Measurements from ENCODE around the gene PPP1R12B. TPM values are rescaled to one million over a fixed set of nuclear protein-coding genes. Genes with fewer than 3 reads are reported as not detected.
"Not testable (repeated sequence)": the region's sequence is repeated elsewhere in the genome, so short reads cannot be mapped to it uniquely, and the experiment has no call there.

PPP1R12B gene
- polyA plus RNA-seq, 2 donors = 7.5 to 14.7 TPM

- not testable (repeated sequence) for H3K27ac ChIP-seq (ENCODE audit: low read depth in 2 of 2, low read length in 1 of 2); H3K4me3 ChIP-seq (ENCODE audit: low read depth in 1 of 2, low read length in 2 of 2); H3K36me3 ChIP-seq (ENCODE audit: control insufficient read depth in 2 of 2, insufficient read depth in 2 of 2, low read length in 1 of 2); H3K4me1 ChIP-seq (ENCODE audit: control insufficient read depth in 2 of 2, insufficient read depth in 2 of 2, low read length in 1 of 2); H3K27me3 ChIP-seq (ENCODE audit: control insufficient read depth in 1 of 2, insufficient read depth in 2 of 2, low read length in 2 of 2); H3K9me3 ChIP-seq (ENCODE audit: control insufficient read depth in 2 of 2, insufficient read depth in 1 of 2, low read depth in 1 of 2, low read length in 1 of 2)
Observed at GRCh38 chr1:202489101-202489500, 140.6 kb downstream of the PPP1R12B start.

- H3K27me3 ChIP-seq (ENCODE audit: control insufficient read depth in 1 of 2, insufficient read depth in 2 of 2, low read length in 2 of 2); H3K9me3 ChIP-seq (ENCODE audit: control insufficient read depth in 2 of 2, insufficient read depth in 1 of 2, low read depth in 1 of 2, low read length in 1 of 2); H3K4me1 ChIP-seq (ENCODE audit: control insufficient read depth in 2 of 2, insufficient read depth in 2 of 2, low read length in 1 of 2); H3K4me3 ChIP-seq (ENCODE audit: low read depth in 1 of 2, low read length in 2 of 2); H3K36me3 ChIP-seq (ENCODE audit: control insufficient read depth in 2 of 2, insufficient read depth in 2 of 2, low read length in 1 of 2); H3K27ac ChIP-seq (ENCODE audit: low read depth in 2 of 2, low read length in 1 of 2): not testable (repeated sequence)
- 89 to 92% methylated on average over 3 of the region's 3 CpGs for WGBS, 2 donors
Observed at GRCh38 chr1:202493112-202493511, 144.6 kb downstream of the PPP1R12B start.

GRCh38 chr1:202498542-202498941 is 150.0 kb downstream of the PPP1R12B start:
- H3K27ac ChIP-seq (ENCODE audit: low read depth in 2 of 2, low read length in 1 of 2) = no peak overlapping the region

GRCh38 chr1:202499997-202500396 is 151.5 kb downstream of the PPP1R12B start:
- H3K27me3 ChIP-seq (ENCODE audit: control insufficient read depth in 1 of 2, insufficient read depth in 2 of 2, low read length in 2 of 2); H3K9me3 ChIP-seq (ENCODE audit: control insufficient read depth in 2 of 2, insufficient read depth in 1 of 2, low read depth in 1 of 2, low read length in 1 of 2); H3K27ac ChIP-seq (ENCODE audit: low read depth in 2 of 2, low read length in 1 of 2); H3K4me1 ChIP-seq (ENCODE audit: control insufficient read depth in 2 of 2, insufficient read depth in 2 of 2, low read length in 1 of 2); H3K4me3 ChIP-seq (ENCODE audit: low read depth in 1 of 2, low read length in 2 of 2); H3K36me3 ChIP-seq (ENCODE audit: control insufficient read depth in 2 of 2, insufficient read depth in 2 of 2, low read length in 1 of 2): not testable (repeated sequence)
- 94 to 95% methylated on average over 3 of the region's 3 CpGs for WGBS, 2 donors

More at GRCh38 chr1:202498542-202498941, 150.0 kb downstream of the PPP1R12B start:
- H3K27me3 ChIP-seq (ENCODE audit: control insufficient read depth in 1 of 2, insufficient read depth in 2 of 2, low read length in 2 of 2) = no peaks in the 10 kb centered on the region
- H3K9me3 ChIP-seq (ENCODE audit: control insufficient read depth in 2 of 2, insufficient read depth in 1 of 2, low read depth in 1 of 2, low read length in 1 of 2) = no peaks in the 10 kb centered on the region
- no peaks in the 10 kb centered on the region for H3K4me1 ChIP-seq (ENCODE audit: control insufficient read depth in 2 of 2, insufficient read depth in 2 of 2, low read length in 1 of 2)
- 93 to 100% methylated on average over 1 of the region's 1 CpG for WGBS, 2 donors
- H3K36me3 ChIP-seq (ENCODE audit: control insufficient read depth in 2 of 2, insufficient read depth in 2 of 2, low read length in 1 of 2) = peaks cover 0 to 3% of the 10 kb centered on the region in 2 donors
- H3K4me3 ChIP-seq (ENCODE audit: low read depth in 1 of 2, low read length in 2 of 2) = no peak overlapping the region

GRCh38 chr1:202501281-202501680 is 152.8 kb downstream of the PPP1R12B start:
- Histone ChIP-seq H3K4me3 (ENCODE audit: low read depth in 1 of 2, low read length in 2 of 2) (no peak overlapping the region), H3K9me3 (ENCODE audit: control insufficient read depth in 2 of 2, insufficient read depth in 1 of 2, low read depth in 1 of 2, low read length in 1 of 2) (no peaks in the 10 kb centered on the region), H3K27me3 (ENCODE audit: control insufficient read depth in 1 of 2, insufficient read depth in 2 of 2, low read length in 2 of 2) (no peaks in the 10 kb centered on the region), H3K4me1 (ENCODE audit: control insufficient read depth in 2 of 2, insufficient read depth in 2 of 2, low read length in 1 of 2) (no peaks in the 10 kb centered on the region), H3K36me3 (ENCODE audit: control insufficient read depth in 2 of 2, insufficient read depth in 2 of 2, low read length in 1 of 2) (no peaks in the 10 kb centered on the region), H3K27ac (ENCODE audit: low read depth in 2 of 2, low read length in 1 of 2) (no peak overlapping the region)
- WGBS, 2 donors = 44 to 50% methylated on average over 2 of the region's 2 CpGs

- Histone ChIP-seq H3K4me1 (ENCODE audit: control insufficient read depth in 2 of 2, insufficient read depth in 2 of 2, low read length in 1 of 2) (no peaks in the 10 kb centered on the region), H3K27me3 (ENCODE audit: control insufficient read depth in 1 of 2, insufficient read depth in 2 of 2, low read length in 2 of 2) (no peaks in the 10 kb centered on the region), H3K4me3 (ENCODE audit: low read depth in 1 of 2, low read length in 2 of 2) (no peak overlapping the region), H3K36me3 (ENCODE audit: control insufficient read depth in 2 of 2, insufficient read depth in 2 of 2, low read length in 1 of 2) (no peaks in the 10 kb centered on the region), H3K9me3 (ENCODE audit: control insufficient read depth in 2 of 2, insufficient read depth in 1 of 2, low read depth in 1 of 2, low read length in 1 of 2) (no peaks in the 10 kb centered on the region), H3K27ac (ENCODE audit: low read depth in 2 of 2, low read length in 1 of 2) (no peak overlapping the region)
- 44 to 56% methylated on average over 4 of the region's 4 CpGs for WGBS, 2 donors
Observed at GRCh38 chr1:202505356-202505755, 156.9 kb downstream of the PPP1R12B start.

- not testable (repeated sequence) for H3K27me3 ChIP-seq (ENCODE audit: control insufficient read depth in 1 of 2, insufficient read depth in 2 of 2, low read length in 2 of 2); H3K4me3 ChIP-seq (ENCODE audit: low read depth in 1 of 2, low read length in 2 of 2); H3K36me3 ChIP-seq (ENCODE audit: control insufficient read depth in 2 of 2, insufficient read depth in 2 of 2, low read length in 1 of 2); H3K9me3 ChIP-seq (ENCODE audit: control insufficient read depth in 2 of 2, insufficient read depth in 1 of 2, low read depth in 1 of 2, low read length in 1 of 2); H3K4me1 ChIP-seq (ENCODE audit: control insufficient read depth in 2 of 2, insufficient read depth in 2 of 2, low read length in 1 of 2)
- H3K27ac ChIP-seq (ENCODE audit: low read depth in 2 of 2, low read length in 1 of 2) = peak overlapping the region in 1 of 2 donors; percentile 31
- WGBS, 2 donors = 64 to 65% methylated on average over 6 of the region's 6 CpGs
Observed at GRCh38 chr1:202505880-202506575, 157.5 kb downstream of the PPP1R12B start.

GRCh38 chr1:202508863-202509262 is 160.4 kb downstream of the PPP1R12B start:
- WGBS, 2 donors = 69 to 79% methylated on average over 6 of the region's 6 CpGs
- not testable (repeated sequence) for H3K4me3 ChIP-seq (ENCODE audit: low read depth in 1 of 2, low read length in 2 of 2); H3K27ac ChIP-seq (ENCODE audit: low read depth in 2 of 2, low read length in 1 of 2); H3K4me1 ChIP-seq (ENCODE audit: control insufficient read depth in 2 of 2, insufficient read depth in 2 of 2, low read length in 1 of 2); H3K9me3 ChIP-seq (ENCODE audit: control insufficient read depth in 2 of 2, insufficient read depth in 1 of 2, low read depth in 1 of 2, low read length in 1 of 2); H3K36me3 ChIP-seq (ENCODE audit: control insufficient read depth in 2 of 2, insufficient read depth in 2 of 2, low read length in 1 of 2); H3K27me3 ChIP-seq (ENCODE audit: control insufficient read depth in 1 of 2, insufficient read depth in 2 of 2, low read length in 2 of 2)

- not testable (repeated sequence) for H3K9me3 ChIP-seq (ENCODE audit: control insufficient read depth in 2 of 2, insufficient read depth in 1 of 2, low read depth in 1 of 2, low read length in 1 of 2); H3K4me1 ChIP-seq (ENCODE audit: control insufficient read depth in 2 of 2, insufficient read depth in 2 of 2, low read length in 1 of 2); H3K36me3 ChIP-seq (ENCODE audit: control insufficient read depth in 2 of 2, insufficient read depth in 2 of 2, low read length in 1 of 2); H3K27me3 ChIP-seq (ENCODE audit: control insufficient read depth in 1 of 2, insufficient read depth in 2 of 2, low read length in 2 of 2); H3K4me3 ChIP-seq (ENCODE audit: low read depth in 1 of 2, low read length in 2 of 2); H3K27ac ChIP-seq (ENCODE audit: low read depth in 2 of 2, low read length in 1 of 2)
Observed at GRCh38 chr1:202513875-202514274, 165.4 kb downstream of the PPP1R12B start.

- Histone ChIP-seq H3K27me3 (ENCODE audit: control insufficient read depth in 1 of 2, insufficient read depth in 2 of 2, low read length in 2 of 2) (no peaks in the 10 kb centered on the region), H3K27ac (ENCODE audit: low read depth in 2 of 2, low read length in 1 of 2) (no peak overlapping the region), H3K4me1 (ENCODE audit: control insufficient read depth in 2 of 2, insufficient read depth in 2 of 2, low read length in 1 of 2) (no peaks in the 10 kb centered on the region), H3K4me3 (ENCODE audit: low read depth in 1 of 2, low read length in 2 of 2) (no peak overlapping the region), H3K36me3 (ENCODE audit: control insufficient read depth in 2 of 2, insufficient read depth in 2 of 2, low read length in 1 of 2) (no peaks in the 10 kb centered on the region), H3K9me3 (ENCODE audit: control insufficient read depth in 2 of 2, insufficient read depth in 1 of 2, low read depth in 1 of 2, low read length in 1 of 2) (no peaks in the 10 kb centered on the region)
- 51 to 64% methylated on average over 4 of the region's 4 CpGs for WGBS, 2 donors
Observed at GRCh38 chr1:202516434-202516877, 168.0 kb downstream of the PPP1R12B start.

Measured in esophagus (tissue), 2 donors.